Tibial artery (tissue), 4 donors: ENCODE measurements around the gene CLCN1.

Experiments used
- DNase-seq, 2 donors: peaks; one replicate each; pipeline ENCODE4 v3.0.0-alpha.2; 2019
- H3K27ac ChIP-seq, 2 donors: fragments of 200-600 bp; sonication (generic) in 1 of 2; 1 replicate in 1 of 2; 2 replicates in 1 of 2; pipeline ENCODE4 v1.5.1; 2018 to 2019; ENCODE audit warnings: mild to moderate bottlenecking in 1 of 2
- H3K27me3 ChIP-seq, 2 donors: fragments of 200-600 bp; sonication (generic) in 1 of 2; one replicate each; pipeline versions ENCODE4 v1.5.1 to v1.6.0; 2016 to 2019
- H3K36me3 ChIP-seq, 3 donors: fragments of 200-600 bp; sonication (generic) in 2 of 3; one replicate each; pipeline ENCODE4 v1.5.1; 2016 to 2019; ENCODE audit warnings: mild to moderate bottlenecking in 2 of 3
- H3K4me1 ChIP-seq, 4 donors: fragments of 200-600 bp; sonication (generic) in 2 of 4; 1 replicate in 3 of 4; 2 replicates in 1 of 4; pipeline ENCODE4 v1.5.1; 2016 to 2019
- H3K4me3 ChIP-seq, 2 donors: fragments of 200-600 bp; sonication (generic) in 1 of 2; 1 replicate in 1 of 2; 2 replicates in 1 of 2; pipeline ENCODE4 v1.5.1; 2018 to 2019; ENCODE audit warnings: mild to moderate bottlenecking in 2 of 2
- H3K9me3 ChIP-seq, 3 donors: fragments of 200-600 bp; sonication (generic) in 1 of 3; one replicate each; pipeline ENCODE4 v1.5.1; 2016 to 2019
- intact Hi-C: fragments of 100-400 bp; cut with DNase I; formaldehyde crosslinking; loops from one replicate; pipeline ENCODE4 v1.15.0; 2023; ENCODE audit warnings: low total_unique reads
- TF ChIP-seq, protein P1 (sequence below), 2 experiments: fragments of 200-600 bp in 1 of 2; fragments of 450-650 bp in 1 of 2; IDR thresholded peaks; one replicate each; pipeline ENCODE4 v1.5.1; 2017 to 2019; ENCODE audit warnings: antibody characterized with exemption in 2 of 2, mild to moderate bottlenecking in 1 of 2, moderate library complexity in 1 of 2

Gene CLCN1

DNA sequence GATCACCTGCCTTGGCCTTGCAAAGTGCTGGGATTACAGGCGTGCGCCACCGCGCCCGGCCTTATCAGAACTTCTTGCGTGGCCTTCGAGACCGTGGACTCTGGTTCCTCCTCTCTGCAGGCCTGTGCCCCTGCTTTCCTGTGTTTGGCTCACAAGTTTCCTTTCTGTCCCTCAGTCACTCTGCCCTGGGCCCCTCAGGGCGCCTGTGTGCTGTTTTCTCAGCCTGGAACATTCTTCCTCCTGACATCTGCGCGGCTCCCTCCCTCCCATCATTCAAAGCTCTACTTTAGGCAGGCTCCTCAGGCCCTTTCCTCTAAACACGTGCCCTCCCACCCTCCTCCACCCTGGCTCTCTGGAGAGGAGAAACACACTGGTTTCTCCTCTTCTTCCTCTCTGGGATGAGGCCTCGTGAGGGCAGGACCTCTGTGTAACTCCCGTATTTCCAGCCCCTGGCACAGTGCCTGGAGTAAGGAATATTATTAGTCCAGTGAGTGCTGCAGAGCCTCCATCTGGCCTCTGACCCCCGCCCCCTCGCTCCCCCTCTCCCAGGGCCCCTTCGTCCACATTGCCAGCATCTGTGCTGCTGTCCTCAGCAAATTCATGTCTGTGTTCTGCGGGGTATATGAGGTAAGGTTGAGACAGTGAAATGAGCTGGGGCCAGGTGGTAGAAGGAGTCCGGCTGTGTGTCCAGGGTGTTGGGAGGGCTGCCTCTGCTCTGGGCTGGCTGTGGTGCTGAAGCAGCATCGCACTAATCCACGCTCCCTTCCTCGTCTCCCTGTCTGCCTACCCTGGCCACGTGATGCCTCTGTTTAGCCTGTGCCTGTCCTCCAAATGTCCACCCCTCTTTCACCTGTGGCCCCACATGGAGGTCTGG is 7.1 kb downstream of the CLCN1 start:
- intact Hi-C loops, result no loop called here
- no peak for DNase-seq
- TF ChIP-seq, protein P1, sequence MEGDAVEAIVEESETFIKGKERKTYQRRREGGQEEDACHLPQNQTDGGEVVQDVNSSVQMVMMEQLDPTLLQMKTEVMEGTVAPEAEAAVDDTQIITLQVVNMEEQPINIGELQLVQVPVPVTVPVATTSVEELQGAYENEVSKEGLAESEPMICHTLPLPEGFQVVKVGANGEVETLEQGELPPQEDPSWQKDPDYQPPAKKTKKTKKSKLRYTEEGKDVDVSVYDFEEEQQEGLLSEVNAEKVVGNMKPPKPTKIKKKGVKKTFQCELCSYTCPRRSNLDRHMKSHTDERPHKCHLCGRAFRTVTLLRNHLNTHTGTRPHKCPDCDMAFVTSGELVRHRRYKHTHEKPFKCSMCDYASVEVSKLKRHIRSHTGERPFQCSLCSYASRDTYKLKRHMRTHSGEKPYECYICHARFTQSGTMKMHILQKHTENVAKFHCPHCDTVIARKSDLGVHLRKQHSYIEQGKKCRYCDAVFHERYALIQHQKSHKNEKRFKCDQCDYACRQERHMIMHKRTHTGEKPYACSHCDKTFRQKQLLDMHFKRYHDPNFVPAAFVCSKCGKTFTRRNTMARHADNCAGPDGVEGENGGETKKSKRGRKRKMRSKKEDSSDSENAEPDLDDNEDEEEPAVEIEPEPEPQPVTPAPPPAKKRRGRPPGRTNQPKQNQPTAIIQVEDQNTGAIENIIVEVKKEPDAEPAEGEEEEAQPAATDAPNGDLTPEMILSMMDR (IDR thresholded peaks at IDR 0.05), result no peak
- Histone ChIP-seq H3K9me3 (no peaks in the 10 kb centered on the region), H3K36me3 (no peaks in the 10 kb centered on the region), H3K4me1 (no peaks in the 10 kb centered on the region), H3K27ac (no peak overlapping the region), H3K27me3 (peaks cover 0 to 4% of the 10 kb centered on the region in 2 donors), H3K4me3 (no peak overlapping the region)

DNA sequence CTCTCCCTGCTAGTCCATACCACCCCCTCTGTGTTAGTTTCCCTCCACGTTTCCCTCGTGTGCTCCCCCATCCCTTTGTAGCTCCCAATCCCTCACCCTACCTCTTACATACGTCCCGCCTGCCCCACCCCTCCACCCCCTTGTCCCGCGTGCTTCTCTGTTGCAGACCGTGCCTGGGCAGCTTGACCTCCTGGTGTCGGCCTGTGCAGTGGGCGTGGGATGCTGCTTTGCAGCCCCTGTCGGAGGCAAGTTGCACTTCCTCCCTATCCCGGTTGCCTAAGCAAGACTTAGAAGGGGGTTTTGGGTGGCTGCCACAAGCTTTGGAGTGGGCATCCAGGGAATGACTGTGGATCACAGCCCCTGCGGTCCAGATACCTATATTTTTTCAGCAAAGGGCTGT is 7.7 kb downstream of the CLCN1 start:
- Histone ChIP-seq H3K36me3 (no peaks in the 10 kb centered on the region), H3K27ac (no peak overlapping the region), H3K4me1 (no peaks in the 10 kb centered on the region), H3K9me3 (no peaks in the 10 kb centered on the region), H3K27me3 (peaks cover 0 to 4% of the 10 kb centered on the region in 2 donors), H3K4me3 (no peak overlapping the region)
- TF ChIP-seq, protein P1 (IDR thresholded peaks at IDR 0.05), result no peak
- intact Hi-C loops, result no loop called here
- DNase-seq, result no peak

DNA sequence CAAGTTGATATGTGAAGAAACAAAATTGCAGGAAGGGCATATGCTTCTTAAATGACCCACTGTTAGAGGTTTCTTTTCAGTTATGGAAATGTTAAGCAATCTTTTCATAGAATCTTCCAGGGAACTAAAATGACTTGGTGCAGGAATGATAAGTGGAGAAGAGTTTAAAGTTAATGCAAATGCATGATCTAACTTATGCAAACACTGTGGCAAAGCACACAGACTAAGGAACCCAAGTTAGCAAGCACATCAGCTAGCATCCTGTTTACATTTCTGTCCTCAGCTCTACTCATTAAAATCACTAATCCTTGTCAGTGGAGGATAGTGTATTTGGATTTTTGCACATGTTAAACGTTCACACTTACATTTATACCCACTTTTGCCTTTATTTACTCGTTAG is 9.3 kb downstream of the CLCN1 start:
- intact Hi-C loops, result no loop called here
- no peak overlapping the region for H3K4me3 ChIP-seq
- peaks cover 0 to 4% of the 10 kb centered on the region in 2 donors for H3K27me3 ChIP-seq
- no peaks in the 10 kb centered on the region for H3K36me3 ChIP-seq
- H3K4me1 ChIP-seq, result no peaks in the 10 kb centered on the region
- H3K9me3 ChIP-seq, result no peaks in the 10 kb centered on the region
- TF ChIP-seq, protein P1 (IDR thresholded peaks at IDR 0.05), result no peak
- DNase-seq, result no peak
- H3K27ac ChIP-seq, result no peak overlapping the region

DNA sequence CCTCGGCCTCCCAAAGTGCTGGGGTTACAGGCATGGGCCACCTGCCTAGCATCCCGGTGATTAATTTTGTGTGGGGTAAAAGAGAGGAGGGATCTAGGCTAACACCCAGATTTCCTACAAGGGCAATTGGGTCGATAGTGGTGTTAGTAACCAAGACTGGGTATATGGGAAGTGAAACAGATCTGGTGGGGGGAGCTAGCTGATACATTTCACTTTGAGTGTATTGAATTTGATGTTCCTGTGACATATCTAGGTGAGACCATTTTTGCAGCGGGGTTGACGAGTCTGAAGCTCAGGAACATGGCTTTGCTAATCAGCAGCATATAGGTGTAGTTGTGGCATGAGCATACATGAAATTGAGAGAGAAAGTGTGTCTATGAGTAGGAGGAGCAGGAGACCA is 12.0 kb downstream of the CLCN1 start:
- intact Hi-C loops, result no loop called here
- Histone ChIP-seq H3K9me3 (no peaks in the 10 kb centered on the region), H3K27ac (no peak overlapping the region)

DNA sequence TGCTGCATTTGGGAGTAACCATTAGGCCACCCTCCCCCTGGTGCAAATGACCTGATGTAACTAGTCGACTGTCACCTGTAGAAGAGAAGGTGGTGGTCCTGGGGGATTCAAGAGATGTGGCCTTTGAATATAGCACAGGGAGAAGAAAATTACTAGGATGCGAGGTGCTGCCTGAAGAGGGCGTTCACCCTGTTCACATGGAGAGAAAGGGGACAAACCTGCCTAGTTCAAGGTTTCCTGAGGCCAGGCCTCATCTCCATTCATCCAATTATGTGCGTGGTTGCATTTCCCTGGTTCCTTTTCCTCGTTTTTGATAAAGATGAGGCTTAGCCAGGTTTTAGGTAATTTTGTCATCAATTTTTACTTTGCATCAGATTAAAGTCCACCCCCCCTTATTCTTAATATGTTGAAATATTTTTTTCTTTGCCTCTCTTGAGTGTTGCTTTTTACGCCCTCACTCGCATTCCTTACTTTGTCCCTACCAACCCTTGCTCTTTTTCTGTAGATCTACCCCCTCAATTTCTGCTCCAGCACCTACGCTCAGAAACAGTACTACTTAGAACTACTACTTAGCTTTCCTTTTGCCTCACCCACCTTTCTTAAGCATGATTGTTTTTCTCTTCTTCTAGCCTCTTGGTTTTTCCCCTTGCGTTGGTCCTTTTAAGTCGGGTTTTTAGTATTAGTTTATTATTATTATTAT is 13.7 kb downstream of the CLCN1 start:
- no peaks in the 10 kb centered on the region for H3K9me3 ChIP-seq
- DNase-seq, result no peak
- no peaks in the 10 kb centered on the region for H3K36me3 ChIP-seq
- intact Hi-C loops, result no loop called here
- H3K27ac ChIP-seq, result no peak overlapping the region
- no peak overlapping the region for H3K4me3 ChIP-seq
- TF ChIP-seq, protein P1 (IDR thresholded peaks at IDR 0.05), result no peak
- no peaks in the 10 kb centered on the region for H3K4me1 ChIP-seq
- no peaks in the 10 kb centered on the region for H3K27me3 ChIP-seq

More for the DNA sequence above, 12.0 kb downstream of the CLCN1 start:
- H3K4me1 ChIP-seq, result no peaks in the 10 kb centered on the region
- TF ChIP-seq, protein P1 (IDR thresholded peaks at IDR 0.05), result no peak
- peaks cover 0 to 4% of the 10 kb centered on the region in 2 donors for H3K27me3 ChIP-seq
- no peaks in the 10 kb centered on the region for H3K36me3 ChIP-seq
- no peak for DNase-seq
- no peak overlapping the region for H3K4me3 ChIP-seq
